ENCODE results near the gene AK9. TPM values are rescaled to one million over a fixed set of nuclear protein-coding genes. Genes with fewer than 3 reads are reported as not detected.
A peak's percentile ranks its signal among the peaks of the same experiment; 100 is the strongest.

The AK9 gene
- total and polyA plus RNA-seq, 2 of the 8 experiments (the other 6 are each of a cell fraction or from before 2014, with no cell fraction given), result 1.8 to 2.2 TPM

- TF ChIP-seq ATF3 (IDR thresholded peaks at IDR 0.05; ENCODE audit: insufficient read depth, low read depth, low read length) (no peak), POLR2AphosphoS5 (IDR thresholded peaks at IDR 0.05; ENCODE audit: low read depth, low read length) (peak; percentile 45; the same call in 1 of the 2 replicates), BCL11A (IDR thresholded peaks at IDR 0.05; ENCODE audit: low read depth in 2 of 2, low read length in 2 of 2) (no peak), ASH2L (IDR thresholded peaks at IDR 0.05; ENCODE audit: low read length) (no peak), POU5F1 (IDR thresholded peaks at IDR 0.05; ENCODE audit: low read depth, low read length) (no peak), KDM1A (IDR thresholded peaks at IDR 0.05; ENCODE audit: borderline replicate concordance, low read length) (no peak), NRF1 (IDR thresholded peaks at IDR 0.05; ENCODE audit: low read depth, low read length) (no peak), CHD1 (IDR thresholded peaks at IDR 0.05; ENCODE audit: low read depth, low read length) (no peak), TBP (IDR thresholded peaks at IDR 0.05; ENCODE audit: low read depth, low read length) (no peak), EGR1 (IDR thresholded peaks at IDR 0.05; ENCODE audit: borderline replicate concordance, low read depth, low read length) (no peak), RAD21 (IDR thresholded peaks at IDR 0.05 in 1 of 2, conservative IDR thresholded peaks at IDR 0.05 in 1 of 2; ENCODE audit: low read depth in 2 of 2, low read length in 2 of 2) (peak in 1 of 2 experiments; percentile 18; a peak in 2 of 4 replicates), EP300 (IDR thresholded peaks at IDR 0.05; ENCODE audit: borderline replicate concordance in 1 of 2, low read depth in 2 of 2, low read length in 2 of 2) (no peak), SIN3A (conservative IDR thresholded peaks at IDR 0.05 in 1 of 2, IDR thresholded peaks at IDR 0.05 in 1 of 2; ENCODE audit: low read depth in 1 of 2, low read length in 2 of 2) (no peak)
These were observed 243.0 kb downstream of the AK9 start (continued) for GRCh38 chr6:109447878-109448555.
